IMR-90 (cell line): ENCODE results near the gene PAN3. TPM values are rescaled to one million over a fixed set of nuclear protein-coding genes. Genes with fewer than 3 reads are reported as not detected.

Experiments used
- ATAC-seq: fragments of 200-7000 bp; cut with Tn5 transposase; 2 replicates; pipeline ENCODE4 v1.9.1; 2020; ENCODE audit warnings: low read depth, mild to moderate bottlenecking, moderate library complexity
- BruUV-seq: library from RNA; stranded (reverse); fragments of 400-500 nt; replicated peaks from 2 replicates; lab custom pipeline; 2021; lab: Mats Ljungman, UMichigan
- CTCF ChIA-PET: fragments of 300-600 bp; formaldehyde crosslinking; extraction: SDS; loops from one replicate; lab custom pipeline; 2021; ENCODE audit warnings: antibody characterized with exemption; lab: Yijun Ruan, JAX
- POLR2A ChIA-PET: fragments of 300-600 bp; sonication (Branson Sonifier 250); formaldehyde crosslinking; loops from one replicate; lab custom pipeline; 2022; ENCODE audit warnings: antibody characterized with exemption; ENCODE audit not compliant: unreplicated experiment; lab: Charles Lee
- DNase-seq: peaks from one replicate; pipeline ENCODE4 v3.0.0; 2013
- H2AFZ ChIP-seq: replicated peaks from 2 replicates; pipeline ENCODE3; 2013; ENCODE audit warnings: low read length, mild to moderate bottlenecking; ENCODE audit not compliant: poor library complexity
- H2AK5ac ChIP-seq: 2 replicates; pipeline ENCODE4 v1.6.1; 2013; ENCODE audit warnings: low read depth, low read length, inconsistent platforms
- H2AK9ac ChIP-seq: replicated peaks from 2 replicates; pipeline ENCODE3; 2013; ENCODE audit warnings: mild to moderate bottlenecking, low read depth, low read length, moderate library complexity; ENCODE audit not compliant: poor library complexity
- H2BK120ac ChIP-seq: 2 replicates; pipeline ENCODE4 v1.6.1; 2013; ENCODE audit warnings: low read depth, low read length, inconsistent platforms
- H2BK15ac ChIP-seq: 3 replicates; pipeline ENCODE4 v1.6.1; 2013; ENCODE audit warnings: low read depth, low read length, inconsistent platforms
- H2BK20ac ChIP-seq: 2 replicates; pipeline ENCODE4 v1.6.1; 2013; ENCODE audit warnings: low read depth, mild to moderate bottlenecking, inconsistent platforms, low read length, moderate library complexity
- H2BK5ac ChIP-seq: 2 replicates; pipeline ENCODE4 v1.6.1; 2013; ENCODE audit warnings: mild to moderate bottlenecking, low read depth, low read length, inconsistent platforms; ENCODE audit not compliant: poor library complexity, severe bottlenecking
- H3K14ac ChIP-seq: replicated peaks from 2 replicates; pipeline ENCODE4 v1.6.1; 2013; ENCODE audit warnings: low read depth, low read length, inconsistent platforms
- H3K18ac ChIP-seq: 2 replicates; pipeline ENCODE4 v1.6.1; 2013; ENCODE audit warnings: low read depth, low read length, control low read depth
- H3K23ac ChIP-seq: 2 replicates; pipeline ENCODE4 v1.6.1; 2013; ENCODE audit warnings: low read depth, low read length, inconsistent platforms
- H3K27ac ChIP-seq: 2 replicates; pipeline ENCODE4 v1.5.1; 2013; ENCODE audit warnings: mild to moderate bottlenecking, control low read depth, low read length; ENCODE audit not compliant: insufficient read depth
- H3K27me3 ChIP-seq: 2 replicates; pipeline ENCODE4 v1.6.1; 2013; ENCODE audit warnings: low read length; ENCODE audit not compliant: control insufficient read depth, insufficient read depth
- H3K36me3 ChIP-seq: 2 replicates; pipeline ENCODE4 v1.6.1; 2013; ENCODE audit warnings: low read length, mixed read lengths; ENCODE audit not compliant: control insufficient read depth, insufficient read depth
- H3K4ac ChIP-seq: 2 replicates; pipeline ENCODE4 v1.6.1; 2013; ENCODE audit warnings: low read depth, low read length, inconsistent platforms
- H3K4me1 ChIP-seq: 2 replicates; pipeline ENCODE4 v1.6.1; 2013; ENCODE audit warnings: low read length, mixed read lengths; ENCODE audit not compliant: control insufficient read depth, insufficient read depth
- H3K4me2 ChIP-seq: 2 replicates; pipeline ENCODE4 v1.6.1; 2013; ENCODE audit warnings: low read depth, mild to moderate bottlenecking, control low read depth, low read length, moderate library complexity
- H3K4me3 ChIP-seq: 2 replicates; pipeline ENCODE4 v1.5.1; 2013; ENCODE audit warnings: low read depth, mild to moderate bottlenecking, control low read depth, low read length, moderate library complexity; ENCODE audit not compliant: insufficient read depth
- H3K56ac ChIP-seq: 2 replicates; pipeline ENCODE4 v1.6.1; 2013; ENCODE audit warnings: low read length, inconsistent platforms; ENCODE audit not compliant: insufficient read depth; ENCODE audit errors: extremely low read depth
- H3K79me1 ChIP-seq, 2 experiments: 2 replicates each; pipeline ENCODE4 v1.6.1; 2013; ENCODE audit warnings: low read length in 2 of 2, inconsistent platforms in 1 of 2, low read depth in 1 of 2
- H3K9ac ChIP-seq: 2 replicates; pipeline ENCODE4 v1.6.1; 2013; ENCODE audit warnings: low read depth, low read length, control low read depth
- H3K9me1 ChIP-seq: 2 replicates; pipeline ENCODE4 v1.6.1; 2013; ENCODE audit warnings: low read length, inconsistent platforms; ENCODE audit not compliant: insufficient read depth
- H3K9me3 ChIP-seq: 2 replicates; pipeline ENCODE4 v1.6.1; 2013; ENCODE audit warnings: low read length; ENCODE audit not compliant: control insufficient read depth, insufficient read depth
- H4K20me1 ChIP-seq: 2 replicates; pipeline ENCODE4 v1.6.1; 2013; ENCODE audit warnings: low read length, inconsistent platforms; ENCODE audit not compliant: insufficient read depth
- H4K5ac ChIP-seq: 2 replicates; pipeline ENCODE4 v1.6.1; 2013; ENCODE audit warnings: mild to moderate bottlenecking, low read depth, low read length, control low read depth
- H4K8ac ChIP-seq, 2 experiments: 2 replicates each; pipeline ENCODE4 v1.6.1; 2013; ENCODE audit warnings: low read depth in 2 of 2, low read length in 2 of 2, control low read depth in 1 of 2, inconsistent platforms in 1 of 2
- H4K91ac ChIP-seq: 2 replicates; pipeline ENCODE4 v1.6.1; 2013; ENCODE audit warnings: low read depth, low read length, inconsistent platforms; ENCODE audit not compliant: insufficient read depth
- BHLHE40 ChIP-seq: fragments of 150-350 bp; IDR thresholded peaks from 2 replicates; pipeline ENCODE4 v1.6.1; 2016; ENCODE audit warnings: mild to moderate bottlenecking, low read depth, low read length
- CEBPB ChIP-seq: IDR thresholded peaks from 2 replicates; pipeline ENCODE4 v1.6.1; 2012; ENCODE audit warnings: low read depth, low read length, improper control_type of control experiment
- CHD1 ChIP-seq: IDR thresholded peaks from 2 replicates; pipeline ENCODE4 v1.6.1; 2012; ENCODE audit warnings: low read depth, low read length, improper control_type of control experiment
- CTCF ChIP-seq: conservative IDR thresholded peaks from 2 replicates; pipeline ENCODE4 v1.5.1; 2012; ENCODE audit warnings: mild to moderate bottlenecking, low read depth, low read length, improper control_type of control experiment
- ELK1 ChIP-seq: fragments of 150-350 bp; IDR thresholded peaks from 2 replicates; pipeline ENCODE4 v1.6.1; 2016; ENCODE audit warnings: low read depth, mild to moderate bottlenecking, low read length, moderate library complexity, borderline replicate concordance
- FOS ChIP-seq: fragments of 150-350 bp; IDR thresholded peaks from 2 replicates; pipeline ENCODE4 v1.6.1; 2016; ENCODE audit warnings: low read depth, low read length
- MAFK ChIP-seq: IDR thresholded peaks from 2 replicates; pipeline ENCODE4 v1.6.1; 2012; ENCODE audit warnings: low read depth, low read length, improper control_type of control experiment
- MAZ ChIP-seq: IDR thresholded peaks from 2 replicates; pipeline ENCODE4 v1.6.1; 2012; ENCODE audit warnings: low read depth, mild to moderate bottlenecking, low read length, improper control_type of control experiment, moderate library complexity, borderline replicate concordance
- MXI1 ChIP-seq: IDR thresholded peaks from 2 replicates; pipeline ENCODE4 v1.6.1; 2012; ENCODE audit warnings: low read depth, mild to moderate bottlenecking, low read length, moderate library complexity, borderline replicate concordance
- NFE2L2 ChIP-seq: fragments of 150-350 bp; IDR thresholded peaks from 2 replicates; pipeline ENCODE4 v1.6.1; 2016; ENCODE audit warnings: low read depth, mild to moderate bottlenecking, low read length
- POLR2A ChIP-seq: IDR thresholded peaks from 2 replicates; pipeline ENCODE4 v1.6.1; 2012; ENCODE audit warnings: mild to moderate bottlenecking, low read depth, low read length
- RAD21 ChIP-seq: IDR thresholded peaks from 2 replicates; pipeline ENCODE4 v1.6.1; 2012; ENCODE audit warnings: low read length, improper control_type of control experiment
- RCOR1 ChIP-seq: IDR thresholded peaks from 2 replicates; pipeline ENCODE4 v1.6.1; 2012; ENCODE audit warnings: mild to moderate bottlenecking, low read length, improper control_type of control experiment; ENCODE audit not compliant: insufficient replicate concordance
- RFX5 ChIP-seq: IDR thresholded peaks from 2 replicates; pipeline ENCODE4 v1.8.0; 2012; ENCODE audit warnings: low read depth, mild to moderate bottlenecking, low read length, moderate library complexity
- SMC3 ChIP-seq: fragments of 150-350 bp; IDR thresholded peaks from 2 replicates; pipeline ENCODE4 v1.6.1; 2016; ENCODE audit warnings: low read depth, mild to moderate bottlenecking, antibody characterized with exemption, low read length, moderate library complexity
- USF2 ChIP-seq: fragments of 150-350 bp; IDR thresholded peaks from 2 replicates; pipeline ENCODE4 v1.6.1; 2017; ENCODE audit warnings: mild to moderate bottlenecking, antibody characterized with exemption, low read length, low read depth
- WGBS, 2 experiments: methylation state at CpG; one replicate each; pipeline versions ENCODE4 v1.1.5 to v1.1.7; 2013; ENCODE audit warnings: missing lambda C conversion rate in 2 of 2; ENCODE audit not compliant: insufficient read length in 1 of 2; ENCODE audit errors: extremely low coverage in 2 of 2; 5-methylcytosine and 5-hydroxymethylcytosine counted together
- dilution Hi-C: fragments of 300-500 bp; cut with HindIII; formaldehyde crosslinking; loops from one replicate; pipeline ENCODE4 v1.14.3; 2018; ENCODE audit warnings: low sequenced_read_pairs; ENCODE audit not compliant: unreplicated experiment
- in situ Hi-C: fragments of 300-500 bp; cut with MboI; formaldehyde crosslinking; loops from 3 replicates; pipeline ENCODE4 v1.14.3; 2019; ENCODE audit warnings: low sequenced_read_pairs, inconsistent platforms, mixed read lengths
- intact Hi-C: fragments of 100-400 bp; cut with micrococcal nuclease; formaldehyde crosslinking; loops from 2 replicates; pipeline ENCODE4 v1.10.0; 2022
- polyA plus RNA-seq, 3 experiments: library from polyadenylated mRNA; depleted of rRNA; stranded (reverse); fragments of >200 nt; gene quantifications; 2 replicates each; pipeline ENCODE4 v1.2.3, GENCODE V29; 2012; ENCODE audit warnings: low replicate concordance in 1 of 3
- total RNA-seq: library from RNA; depleted of rRNA; stranded (reverse); fragments of >200 nt; gene quantifications from 2 replicates; pipeline ENCODE4 v1.2.3, GENCODE V29; 2012

The PAN3 gene
- total and polyA plus RNA-seq, 2 of the 4 experiments (the other 2 are of a cell fraction): 6.6 to 15.1 TPM

GRCh38 chr13:28314879-28315278, 176.5 kb downstream of the PAN3 start:
- peaks cover 5% of the 10 kb centered on the region; the same call in 1 of the 2 replicates for H3K27me3 ChIP-seq
- H2BK5ac ChIP-seq: no peak overlapping the region
- intact Hi-C loops: no loop called here
- CTCF ChIA-PET: no interaction called here
- no peaks in the 10 kb centered on the region; the same call in 1 of the 2 replicates for H3K9me1 ChIP-seq
- H4K91ac ChIP-seq: no peak overlapping the region
- H2AK5ac ChIP-seq: no peak overlapping the region
- POLR2A ChIA-PET: no interaction called here
- H2BK120ac ChIP-seq: no peak overlapping the region
- H3K56ac ChIP-seq: no peak overlapping the region
- DNase-seq (no peak), ATAC-seq (no peak)
- no peak overlapping the region for H3K4me3 ChIP-seq
- no peaks in the 10 kb centered on the region for H3K4me1 ChIP-seq
- no peak overlapping the region for H3K27ac ChIP-seq
- H3K23ac ChIP-seq: no peak overlapping the region
- H3K9ac ChIP-seq: no peak overlapping the region
- H4K20me1 ChIP-seq: no peaks in the 10 kb centered on the region
- H2AK9ac ChIP-seq: no peak overlapping the region
- no peaks in the 10 kb centered on the region for H3K36me3 ChIP-seq
- no peak overlapping the region for H2BK15ac ChIP-seq
- H3K9me3 ChIP-seq: no peaks in the 10 kb centered on the region
- dilution Hi-C loops: no loop called here
- no peak for TF ChIP-seq RAD21
- TF ChIP-seq NFE2L2: no peak
- no peak for TF ChIP-seq RCOR1
- no peak for TF ChIP-seq BHLHE40
- TF ChIP-seq MXI1: no peak
- no peak for TF ChIP-seq MAFK
- no peak for TF ChIP-seq CHD1
- TF ChIP-seq CEBPB: no peak
- no peak for TF ChIP-seq ELK1
- no peak for TF ChIP-seq FOS
- no peak for TF ChIP-seq MAZ
- TF ChIP-seq RFX5: no peak
- no peak for TF ChIP-seq USF2
- TF ChIP-seq SMC3: no peak
- TF ChIP-seq CTCF: no peak
- TF ChIP-seq POLR2A: no peak
- no peak overlapping the region for H2AFZ ChIP-seq
- no peak overlapping the region for H2BK20ac ChIP-seq
- in situ Hi-C loops: no loop called here
- H3K18ac ChIP-seq: no peak overlapping the region
- H3K4me2 ChIP-seq: no peak overlapping the region
- H3K14ac ChIP-seq: no peak overlapping the region
- H4K5ac ChIP-seq: no peak overlapping the region
- 100% methylated on average over 1 of the region's 6 CpGs; no CpG with 5 or more reads in 1 of the 2 experiments for WGBS, 2 experiments
- no peak overlapping the region for H4K8ac ChIP-seq
- H3K4ac ChIP-seq: no peak overlapping the region
- H3K79me1 ChIP-seq: no peaks in the 10 kb centered on the region
- BruUV-seq: no TSS peak
